ENCODE results near the gene EPB41L1.

DNA sequence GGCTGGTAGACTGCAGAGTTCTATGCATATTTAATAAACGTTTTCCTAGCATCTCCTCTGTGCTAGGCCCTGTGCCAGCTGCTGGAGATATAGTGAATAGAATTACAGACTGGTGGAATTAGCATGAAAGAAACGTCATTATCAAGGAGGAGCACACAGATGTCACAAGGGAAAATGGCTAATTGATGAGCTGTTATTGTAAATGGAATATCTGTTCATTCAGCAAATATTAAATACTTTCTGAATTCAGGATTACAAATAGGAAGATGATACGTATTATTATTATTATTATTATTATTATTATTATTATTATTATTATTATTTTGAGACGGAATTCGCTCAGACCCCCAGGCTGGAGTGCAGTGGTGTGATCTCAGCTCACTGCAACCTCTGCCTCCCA, 82.9 kb downstream of the EPB41L1 start:
- TF ChIP-seq, protein P1, sequence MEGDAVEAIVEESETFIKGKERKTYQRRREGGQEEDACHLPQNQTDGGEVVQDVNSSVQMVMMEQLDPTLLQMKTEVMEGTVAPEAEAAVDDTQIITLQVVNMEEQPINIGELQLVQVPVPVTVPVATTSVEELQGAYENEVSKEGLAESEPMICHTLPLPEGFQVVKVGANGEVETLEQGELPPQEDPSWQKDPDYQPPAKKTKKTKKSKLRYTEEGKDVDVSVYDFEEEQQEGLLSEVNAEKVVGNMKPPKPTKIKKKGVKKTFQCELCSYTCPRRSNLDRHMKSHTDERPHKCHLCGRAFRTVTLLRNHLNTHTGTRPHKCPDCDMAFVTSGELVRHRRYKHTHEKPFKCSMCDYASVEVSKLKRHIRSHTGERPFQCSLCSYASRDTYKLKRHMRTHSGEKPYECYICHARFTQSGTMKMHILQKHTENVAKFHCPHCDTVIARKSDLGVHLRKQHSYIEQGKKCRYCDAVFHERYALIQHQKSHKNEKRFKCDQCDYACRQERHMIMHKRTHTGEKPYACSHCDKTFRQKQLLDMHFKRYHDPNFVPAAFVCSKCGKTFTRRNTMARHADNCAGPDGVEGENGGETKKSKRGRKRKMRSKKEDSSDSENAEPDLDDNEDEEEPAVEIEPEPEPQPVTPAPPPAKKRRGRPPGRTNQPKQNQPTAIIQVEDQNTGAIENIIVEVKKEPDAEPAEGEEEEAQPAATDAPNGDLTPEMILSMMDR (IDR thresholded peaks at IDR 0.05), result no peak
- TF ChIP-seq POLR2A (IDR thresholded peaks at IDR 0.05) (no peak), POLR2AphosphoS5 (IDR thresholded peaks at IDR 0.05) (no peak), EP300 (IDR thresholded peaks at IDR 0.05) (no peak)
